AG04450 (cell line): ENCODE data around the gene AAGAB. TPM values are rescaled to one million over a fixed set of nuclear protein-coding genes. Genes with fewer than 3 reads are reported as not detected.

Experiments
- CTCF ChIA-PET: fragments of 300-600, 350-600 bp; formaldehyde crosslinking; extraction: SDS; loops from one replicate; lab custom pipeline; 2022; ENCODE audit warnings: antibody characterized with exemption, inconsistent platforms; lab: Charles Lee
- POLR2A ChIA-PET: fragments of 350-600 bp; formaldehyde crosslinking; extraction: SDS; loops from one replicate; lab custom pipeline; 2021; ENCODE audit warnings: antibody characterized with exemption, inconsistent platforms; lab: Yijun Ruan, JAX
- DNase-seq: peaks from one replicate; pipeline ENCODE4 v3.0.0-alpha.2; 2011; ENCODE audit warnings: low read depth, low spot score
- H3K27ac ChIP-seq: one replicate; pipeline ENCODE4 v1.5.1; 2012; ENCODE audit warnings: low read depth, low read length, control low read depth
- H3K27me3 ChIP-seq: one replicate; pipeline ENCODE4 v1.6.0; 2012; ENCODE audit warnings: low read length; ENCODE audit not compliant: control insufficient read depth, insufficient read depth
- H3K4me3 ChIP-seq: 2 replicates; pipeline ENCODE4 v1.5.1; 2011; ENCODE audit warnings: mild to moderate bottlenecking, low read depth, low read length, control low read depth
- H3K9me3 ChIP-seq: 2 replicates; pipeline ENCODE4 v1.5.1; 2012; ENCODE audit warnings: low read length; ENCODE audit not compliant: control insufficient read depth, insufficient read depth
- CTCF ChIP-seq: IDR thresholded peaks from 2 replicates; pipeline ENCODE4 v1.5.1; 2011; ENCODE audit warnings: low read depth, low read length, control low read depth, inconsistent platforms
- polyA plus RNA-seq: library from polyadenylated mRNA; depleted of rRNA; stranded (reverse); fragments of >200 nt; gene quantifications from 2 replicates; pipeline ENCODE4 v1.2.3, GENCODE V29; 2011

AAGAB gene
- polyA plus RNA-seq, 1 experiment: 58.0 TPM

- no peak overlapping the region for H3K4me3 ChIP-seq
- no peaks in the 10 kb centered on the region for H3K27me3 ChIP-seq
- H3K9me3 ChIP-seq: no peaks in the 10 kb centered on the region
- peak overlapping the region; percentile 62 for H3K27ac ChIP-seq
- no peak for DNase-seq
- ChIA-PET POLR2A (interaction anchor here (0.6 to 1.2 kb wide), 4 partner anchors 16 to 59 kb away, joined by 3 to 6 read pairs (median 3); no protein-coding TSS in a partner anchor), CTCF (no interaction called here)
- no peak for TF ChIP-seq CTCF
Observed at GRCh38 chr15:67194171-67195114, 60.0 kb downstream of the AAGAB start.

- H3K27me3 ChIP-seq: no peaks in the 10 kb centered on the region
- TF ChIP-seq CTCF: no peak
- H3K4me3 ChIP-seq: no peak overlapping the region
- peak overlapping the region; percentile 40 for H3K27ac ChIP-seq
- ChIA-PET CTCF (no interaction called here), POLR2A (interaction anchor here (0.6 to 1.2 kb wide), 4 partner anchors 15 to 58 kb away, joined by 3 to 6 read pairs (median 3); no protein-coding TSS in a partner anchor)
- DNase-seq: no peak
- H3K9me3 ChIP-seq: no peaks in the 10 kb centered on the region
Observed at GRCh38 chr15:67193223-67193990, 61.1 kb downstream of the AAGAB start.

GRCh38 chr15:67192185-67192820, 62.2 kb downstream of the AAGAB start:
- H3K27me3 ChIP-seq: no peaks in the 10 kb centered on the region
- no peak overlapping the region for H3K4me3 ChIP-seq
- TF ChIP-seq CTCF: no peak
- CTCF ChIA-PET: interaction anchor here (1.3 kb wide), 1 partner anchor 644 kb away, joined by 3 read pairs; no protein-coding TSS in a partner anchor
- peak overlapping the region; percentile 21 for H3K27ac ChIP-seq
- no peak for DNase-seq
- POLR2A ChIA-PET: no interaction called here
- H3K9me3 ChIP-seq: no peaks in the 10 kb centered on the region

GRCh38 chr15:67190813-67191212, 63.6 kb downstream of the AAGAB start:
- DNase-seq: no peak
- H3K27me3 ChIP-seq: no peaks in the 10 kb centered on the region
- H3K9me3 ChIP-seq: no peaks in the 10 kb centered on the region
- H3K4me3 ChIP-seq: no peak overlapping the region
- no peak for TF ChIP-seq CTCF
- peak overlapping the region; percentile 39 for H3K27ac ChIP-seq
- POLR2A ChIA-PET: no interaction called here
- CTCF ChIA-PET: interaction anchor here (1.0 to 1.3 kb wide), 2 partner anchors 125 to 645 kb away, joined by 3 read pairs; partner anchors contain the start of gene SMAD3
